T-helper 17 cell (primary cell): ENCODE data around the gene DENND10. TPM values are rescaled to one million over a fixed set of nuclear protein-coding genes. Genes with fewer than 3 reads are reported as not detected.
"Not testable (repeated sequence)": the region's sequence is repeated elsewhere in the genome, so short reads cannot be mapped to it uniquely, and the experiment has no call there.

ENCODE experiments used
- ATAC-seq: fragments of 150-1000 bp; cut with Tn5 transposase; 2 replicates; pipeline ENCODE4 v1.10.0; 2021; ENCODE audit warnings: mild to moderate bottlenecking, moderate library complexity
- DNase-seq, 3 donors: peaks; one replicate each; pipeline versions ENCODE4 v3.0.0 to v3.0.0-alpha.2; 2020 to 2021
- H3K9me3 ChIP-seq: one replicate; pipeline ENCODE4 v1.7.0; 2013; ENCODE audit warnings: low read length, mild to moderate bottlenecking; ENCODE audit not compliant: control insufficient read depth, poor library complexity, severe bottlenecking
- H3K27ac Mint-ChIP-seq: one replicate; pipeline ENCODE4 v1.8.0; 2022; ENCODE audit warnings: mild to moderate bottlenecking, moderate library complexity, mixed read lengths
- H3K27me3 Mint-ChIP-seq: one replicate; pipeline ENCODE4 v1.8.0; 2022; ENCODE audit warnings: mixed read lengths
- H3K36me3 Mint-ChIP-seq: one replicate; pipeline ENCODE4 v1.8.0; 2022; ENCODE audit warnings: low read depth, mixed read lengths
- H3K4me1 Mint-ChIP-seq: one replicate; pipeline ENCODE4 v1.8.0; 2022; ENCODE audit warnings: mild to moderate bottlenecking, mixed read lengths
- H3K4me3 Mint-ChIP-seq: one replicate; pipeline ENCODE4 v1.8.0; 2022; ENCODE audit warnings: mild to moderate bottlenecking, moderate library complexity, mixed read lengths
- total RNA-seq, 4 donors: library from RNA in 2 of 4; stranded (reverse) in 2 of 4; gene quantifications; one replicate each; pipeline ENCODE4 v1.2.3 and lab custom pipeline; 2022 to 2026

Gene DENND10
- total RNA-seq, 2 donors from 2014 or later = 37.4 to 52.1 TPM

- H3K9me3 ChIP-seq = no peaks in the 10 kb centered on the region
- Mint-ChIP-seq H3K36me3 (peaks cover 6% of the 10 kb centered on the region), H3K27ac (no peak overlapping the region), H3K4me1 (peaks cover 12% of the 10 kb centered on the region), H3K27me3 (no peaks in the 10 kb centered on the region), H3K4me3 (no peak overlapping the region)
- ATAC-seq (no peak), DNase-seq (no peak)
These were observed 22.0 kb downstream of the DENND10 start for GRCh38 chr10:119125942-119126341.

GRCh38 chr10:119129721-119130120, 25.8 kb downstream of the DENND10 start:
- no peaks in the 10 kb centered on the region for H3K9me3 ChIP-seq
- peak overlapping the region; percentile 92 for H3K27ac Mint-ChIP-seq
- DNase-seq (no peak), ATAC-seq (no peak)
- peaks cover 8% of the 10 kb centered on the region for H3K36me3 Mint-ChIP-seq
- no peak overlapping the region for H3K4me3 Mint-ChIP-seq
- no peaks in the 10 kb centered on the region for H3K27me3 Mint-ChIP-seq
- H3K4me1 Mint-ChIP-seq = peaks cover 35% of the 10 kb centered on the region

- DNase-seq (no peak), ATAC-seq (peak; percentile 89)
- peaks cover 4% of the 10 kb centered on the region for H3K36me3 Mint-ChIP-seq
- peaks cover 40% of the 10 kb centered on the region for H3K4me1 Mint-ChIP-seq
- peak overlapping the region; percentile 87 for H3K4me3 Mint-ChIP-seq
- H3K27ac Mint-ChIP-seq = peak overlapping the region; percentile 92
- H3K27me3 Mint-ChIP-seq = no peaks in the 10 kb centered on the region
- H3K9me3 ChIP-seq = no peaks in the 10 kb centered on the region
These were observed 27.8 kb downstream of the DENND10 start for GRCh38 chr10:119131512-119132240.

GRCh38 chr10:119132521-119133345, 28.8 kb downstream of the DENND10 start:
- DNase-seq (no peak), ATAC-seq (no peak)
- Mint-ChIP-seq H3K4me1 (peaks cover 40% of the 10 kb centered on the region), H3K4me3 (peak overlapping the region; percentile 87), H3K36me3 (peaks cover 4% of the 10 kb centered on the region), H3K27ac (peak overlapping the region; percentile 92), H3K27me3 (no peaks in the 10 kb centered on the region)
- no peaks in the 10 kb centered on the region for H3K9me3 ChIP-seq

GRCh38 chr10:119133949-119134348, 30.0 kb downstream of the DENND10 start:
- DNase-seq = no peak
- Mint-ChIP-seq H3K4me3 (no peak overlapping the region), H3K4me1 (peaks cover 45% of the 10 kb centered on the region), H3K27me3 (no peaks in the 10 kb centered on the region), H3K36me3 (peaks cover 6% of the 10 kb centered on the region), H3K27ac (peak overlapping the region; percentile 70)
- ATAC-seq = no peak
- no peaks in the 10 kb centered on the region for H3K9me3 ChIP-seq

- Mint-ChIP-seq H3K36me3 (peaks cover 6% of the 10 kb centered on the region), H3K4me1 (peaks cover 42% of the 10 kb centered on the region), H3K4me3 (peak overlapping the region; percentile 26), H3K27ac (peak overlapping the region; percentile 70), H3K27me3 (no peaks in the 10 kb centered on the region)
- no peaks in the 10 kb centered on the region for H3K9me3 ChIP-seq
- DNase-seq (no peak), ATAC-seq (no peak)
These were observed 31.6 kb downstream of the DENND10 start for GRCh38 chr10:119135513-119135881.

GRCh38 chr10:119136084-119136483, 32.2 kb downstream of the DENND10 start:
- DNase-seq (no peak), ATAC-seq (no peak)
- no peaks in the 10 kb centered on the region for H3K9me3 ChIP-seq
- peaks cover 4% of the 10 kb centered on the region for H3K36me3 Mint-ChIP-seq
- peak overlapping the region; percentile 70 for H3K27ac Mint-ChIP-seq
- H3K27me3 Mint-ChIP-seq = no peaks in the 10 kb centered on the region
- H3K4me3 Mint-ChIP-seq = no peak overlapping the region
- H3K4me1 Mint-ChIP-seq = peaks cover 36% of the 10 kb centered on the region

- not testable (repeated sequence) for ATAC-seq, H3K27ac Mint-ChIP-seq, DNase-seq, H3K4me3 Mint-ChIP-seq, H3K9me3 ChIP-seq, H3K36me3 Mint-ChIP-seq, H3K27me3 Mint-ChIP-seq
- peaks cover 22% of the 10 kb centered on the region for H3K4me1 Mint-ChIP-seq
These were observed 34.0 kb downstream of the DENND10 start for GRCh38 chr10:119137878-119138277.

- no peak overlapping the region for H3K4me3 Mint-ChIP-seq
- H3K27me3 Mint-ChIP-seq = no peaks in the 10 kb centered on the region
- H3K4me1 Mint-ChIP-seq = peaks cover 17% of the 10 kb centered on the region
- H3K27ac Mint-ChIP-seq = peak overlapping the region; percentile 60
- no peak for DNase-seq
- H3K36me3 Mint-ChIP-seq = peaks cover 4% of the 10 kb centered on the region
- no peaks in the 10 kb centered on the region for H3K9me3 ChIP-seq
- no peak for ATAC-seq
These were observed 34.7 kb downstream of the DENND10 start for GRCh38 chr10:119138346-119139306.

- H3K4me1 Mint-ChIP-seq = peaks cover 14% of the 10 kb centered on the region
- peak overlapping the region; percentile 60 for H3K27ac Mint-ChIP-seq
- ATAC-seq (peak; percentile 82), DNase-seq (peak; percentile 20 to 25 (median 25))
- H3K27me3 Mint-ChIP-seq = no peaks in the 10 kb centered on the region
- no peak overlapping the region for H3K4me3 Mint-ChIP-seq
- H3K9me3 ChIP-seq = no peaks in the 10 kb centered on the region
- peaks cover 2% of the 10 kb centered on the region for H3K36me3 Mint-ChIP-seq
These were observed 35.7 kb downstream of the DENND10 start for GRCh38 chr10:119139464-119140067.

- H3K4me1 Mint-ChIP-seq = peaks cover 10% of the 10 kb centered on the region
- H3K27ac Mint-ChIP-seq = no peak overlapping the region
- no peak for ATAC-seq
- peaks cover 2% of the 10 kb centered on the region for H3K36me3 Mint-ChIP-seq
- DNase-seq = no peak
- no peaks in the 10 kb centered on the region for H3K9me3 ChIP-seq
- H3K27me3 Mint-ChIP-seq = no peaks in the 10 kb centered on the region
- no peak overlapping the region for H3K4me3 Mint-ChIP-seq
These were observed 36.8 kb downstream of the DENND10 start for GRCh38 chr10:119140603-119141245.

- Mint-ChIP-seq H3K27me3 (no peaks in the 10 kb centered on the region), H3K4me3 (no peak overlapping the region), H3K36me3 (peaks cover 2% of the 10 kb centered on the region), H3K4me1 (peaks cover 6% of the 10 kb centered on the region), H3K27ac (peak overlapping the region; percentile 54)
- DNase-seq (no peak), ATAC-seq (no peak)
- H3K9me3 ChIP-seq = no peaks in the 10 kb centered on the region
These were observed 39.7 kb downstream of the DENND10 start for GRCh38 chr10:119143657-119144056.
